ENCODE data around the gene SH3GL2. TPM values are rescaled to one million over a fixed set of nuclear protein-coding genes. Genes with fewer than 3 reads are reported as not detected.
"Not testable (repeated sequence)": the region's sequence is repeated elsewhere in the genome, so short reads cannot be mapped to it uniquely, and the experiment has no call there.

The SH3GL2 gene
- total RNA-seq, 4 donors from 2014 or later = 0.67 TPM; not detected in 3

DNA sequence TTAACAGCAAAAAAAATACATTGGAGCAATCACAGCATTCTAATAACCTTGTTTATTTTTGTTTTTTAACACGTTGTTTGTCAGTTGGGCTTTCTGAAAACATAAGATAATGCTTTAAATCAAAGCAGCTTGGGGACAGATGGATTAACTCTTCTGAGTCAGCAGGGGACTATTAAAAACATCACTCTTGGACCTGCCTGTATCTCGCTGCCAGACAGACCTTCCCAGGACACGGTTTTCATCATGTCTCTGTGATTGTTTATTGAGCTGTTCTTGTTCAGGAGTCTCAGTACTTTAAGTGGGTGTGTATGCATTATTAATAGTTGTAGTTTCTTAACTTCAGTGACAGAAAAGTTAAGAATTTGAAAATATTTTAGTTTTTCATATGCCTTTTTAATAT is 173.2 kb downstream of the SH3GL2 start:
- H3K4me1 ChIP-seq = no peaks in the 10 kb centered on the region
- no peak overlapping the region for H3K4me3 ChIP-seq
- H3K27ac ChIP-seq = no peak overlapping the region
- H3K9me3 ChIP-seq = no peaks in the 10 kb centered on the region
- no peak for DNase-seq
- no peaks in the 10 kb centered on the region for H3K27me3 ChIP-seq
- no peaks in the 10 kb centered on the region for H3K36me3 ChIP-seq
- TF ChIP-seq, protein P1, sequence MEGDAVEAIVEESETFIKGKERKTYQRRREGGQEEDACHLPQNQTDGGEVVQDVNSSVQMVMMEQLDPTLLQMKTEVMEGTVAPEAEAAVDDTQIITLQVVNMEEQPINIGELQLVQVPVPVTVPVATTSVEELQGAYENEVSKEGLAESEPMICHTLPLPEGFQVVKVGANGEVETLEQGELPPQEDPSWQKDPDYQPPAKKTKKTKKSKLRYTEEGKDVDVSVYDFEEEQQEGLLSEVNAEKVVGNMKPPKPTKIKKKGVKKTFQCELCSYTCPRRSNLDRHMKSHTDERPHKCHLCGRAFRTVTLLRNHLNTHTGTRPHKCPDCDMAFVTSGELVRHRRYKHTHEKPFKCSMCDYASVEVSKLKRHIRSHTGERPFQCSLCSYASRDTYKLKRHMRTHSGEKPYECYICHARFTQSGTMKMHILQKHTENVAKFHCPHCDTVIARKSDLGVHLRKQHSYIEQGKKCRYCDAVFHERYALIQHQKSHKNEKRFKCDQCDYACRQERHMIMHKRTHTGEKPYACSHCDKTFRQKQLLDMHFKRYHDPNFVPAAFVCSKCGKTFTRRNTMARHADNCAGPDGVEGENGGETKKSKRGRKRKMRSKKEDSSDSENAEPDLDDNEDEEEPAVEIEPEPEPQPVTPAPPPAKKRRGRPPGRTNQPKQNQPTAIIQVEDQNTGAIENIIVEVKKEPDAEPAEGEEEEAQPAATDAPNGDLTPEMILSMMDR (IDR thresholded peaks at IDR 0.05) = no peak
- TF ChIP-seq POLR2A (IDR thresholded peaks at IDR 0.05) = no peak

DNA sequence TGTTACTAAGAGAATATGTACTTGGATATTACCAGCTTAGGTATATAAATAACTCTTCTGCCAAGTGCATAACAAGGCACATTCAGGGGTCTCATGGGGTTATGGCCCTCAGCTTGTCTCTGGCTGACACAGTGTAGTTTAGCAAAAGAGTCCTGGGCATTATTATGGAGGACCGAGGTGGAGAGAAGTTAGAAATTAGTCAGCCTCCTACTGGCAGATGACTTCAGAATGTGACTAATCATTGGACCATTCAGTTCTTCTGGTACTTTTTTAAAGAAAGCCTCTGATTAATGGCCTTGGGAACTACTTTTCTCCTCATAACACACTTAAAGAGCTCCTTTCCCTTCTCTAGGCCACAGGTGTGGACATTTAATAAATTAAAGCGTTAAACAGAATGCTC is 178.9 kb downstream of the SH3GL2 start:
- Histone ChIP-seq H3K27me3 (no peaks in the 10 kb centered on the region), H3K4me3 (no peak overlapping the region), H3K9me3 (no peaks in the 10 kb centered on the region), H3K27ac (no peak overlapping the region), H3K4me1 (no peaks in the 10 kb centered on the region), H3K36me3 (no peaks in the 10 kb centered on the region)
- TF ChIP-seq, protein P1 (IDR thresholded peaks at IDR 0.05) = no peak
- no peak for TF ChIP-seq POLR2A (IDR thresholded peaks at IDR 0.05)
- no peak for DNase-seq

- Histone ChIP-seq H3K9me3 (no peaks in the 10 kb centered on the region), H3K27me3 (no peaks in the 10 kb centered on the region), H3K27ac (no peak overlapping the region), H3K36me3 (no peaks in the 10 kb centered on the region), H3K4me1 (no peaks in the 10 kb centered on the region), H3K4me3 (no peak overlapping the region)
- DNase-seq = no peak
- no peak for TF ChIP-seq POLR2A (IDR thresholded peaks at IDR 0.05)
- TF ChIP-seq, protein P1 (IDR thresholded peaks at IDR 0.05) = no peak
Observed at GRCh38 chr9:17760250-17760649, 181.4 kb downstream of the SH3GL2 start.

- H3K27ac ChIP-seq = no peak overlapping the region
- H3K4me3 ChIP-seq = no peak overlapping the region
- H3K27me3 ChIP-seq = no peaks in the 10 kb centered on the region
- H3K36me3 ChIP-seq = no peaks in the 10 kb centered on the region
- no peak for DNase-seq
- H3K4me1 ChIP-seq = no peaks in the 10 kb centered on the region
- no peaks in the 10 kb centered on the region for H3K9me3 ChIP-seq
- TF ChIP-seq, protein P1 (IDR thresholded peaks at IDR 0.05) = no peak
- TF ChIP-seq POLR2A (IDR thresholded peaks at IDR 0.05) = no peak
Observed at GRCh38 chr9:17761984-17762676, 183.3 kb downstream of the SH3GL2 start.

DNA sequence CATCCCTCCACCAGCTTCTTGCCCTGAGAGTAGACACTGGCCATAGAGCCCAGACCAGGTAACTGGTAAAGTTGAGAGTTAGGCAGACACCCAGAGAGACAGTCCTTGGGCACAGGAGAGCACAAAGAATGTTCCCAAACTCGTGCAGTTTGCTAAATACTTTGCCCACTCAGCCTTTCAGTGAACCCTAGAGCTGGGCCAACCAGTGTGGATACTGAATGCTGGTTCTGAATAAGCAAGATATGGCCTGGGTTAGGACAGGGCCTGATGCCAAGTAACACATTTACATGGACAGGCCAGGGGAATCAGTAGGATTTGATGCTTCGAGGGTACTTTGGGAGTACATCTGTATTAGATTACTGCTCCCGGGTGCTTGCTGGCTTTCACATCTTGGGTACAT is 185.4 kb downstream of the SH3GL2 start:
- H3K36me3 ChIP-seq = no peaks in the 10 kb centered on the region
- H3K4me1 ChIP-seq = no peaks in the 10 kb centered on the region
- H3K27me3 ChIP-seq = no peaks in the 10 kb centered on the region
- no peaks in the 10 kb centered on the region for H3K9me3 ChIP-seq
- no peak for TF ChIP-seq POLR2A (IDR thresholded peaks at IDR 0.05)
- TF ChIP-seq, protein P1 (IDR thresholded peaks at IDR 0.05) = no peak
- H3K4me3 ChIP-seq = no peak overlapping the region
- no peak overlapping the region for H3K27ac ChIP-seq
- no peak for DNase-seq

DNA sequence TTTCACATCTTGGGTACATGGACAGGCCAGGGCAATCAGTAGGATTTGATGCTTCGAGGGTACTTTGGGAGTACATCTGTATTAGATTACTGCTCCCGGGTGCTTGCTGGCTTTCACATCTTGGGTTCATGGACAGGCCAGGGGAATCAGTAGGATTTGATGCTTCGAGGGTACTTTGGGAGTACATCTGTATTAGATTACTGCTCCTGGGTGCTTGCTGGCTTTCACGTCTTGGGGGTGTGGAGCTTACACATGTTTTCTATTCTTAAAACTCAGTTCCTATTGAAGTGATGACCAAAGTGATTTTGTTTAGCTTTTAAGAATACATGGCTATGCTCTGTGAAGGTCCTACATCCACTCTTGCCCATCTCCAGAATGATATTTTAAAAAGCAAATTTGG is 186.3 kb downstream of the SH3GL2 start:
- not testable (repeated sequence) for H3K4me3 ChIP-seq, H3K9me3 ChIP-seq, H3K4me1 ChIP-seq, H3K36me3 ChIP-seq, H3K27ac ChIP-seq, H3K27me3 ChIP-seq, DNase-seq

All from Peyer's patch (tissue), 4 donors.